PC-3 (cell line): Measurements from ENCODE around the gene SRD5A2.

Experiments used
- EZH2 ChIP-seq: fragments of 300-600 bp; sonication (generic); IDR thresholded peaks from one replicate; pipeline ENCODE4 v1.6.1; 2017; ENCODE audit warnings: antibody characterized with exemption, mild to moderate bottlenecking, low read length; ENCODE audit not compliant: unreplicated experiment
- TF ChIP-seq, protein P1 (sequence below): fragments of 300-600 bp; sonication (generic); conservative IDR thresholded peaks from 2 replicates; pipeline ENCODE4 v1.5.1; 2017; ENCODE audit warnings: antibody characterized with exemption, low read depth, mild to moderate bottlenecking, low read length

DNA sequence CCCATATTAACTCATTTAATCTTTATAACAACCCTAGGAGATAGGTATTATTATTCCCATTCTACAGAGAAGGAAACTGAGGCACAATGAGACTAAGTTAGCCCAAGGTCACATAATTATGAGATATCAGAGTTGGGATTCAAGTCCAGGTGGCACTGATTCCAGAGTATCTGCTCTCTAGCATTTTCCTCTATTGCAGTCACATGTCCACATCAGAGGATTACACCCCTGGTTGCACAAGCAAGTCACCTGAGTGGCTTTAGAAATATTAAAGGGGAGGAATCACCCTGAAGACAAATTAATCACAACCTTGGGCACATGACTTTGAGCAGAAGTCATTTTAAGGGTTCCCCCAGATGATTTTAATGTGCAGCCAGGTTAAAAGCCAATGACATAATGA, 23.8 kb downstream of the SRD5A2 start:
- TF ChIP-seq, protein P1, sequence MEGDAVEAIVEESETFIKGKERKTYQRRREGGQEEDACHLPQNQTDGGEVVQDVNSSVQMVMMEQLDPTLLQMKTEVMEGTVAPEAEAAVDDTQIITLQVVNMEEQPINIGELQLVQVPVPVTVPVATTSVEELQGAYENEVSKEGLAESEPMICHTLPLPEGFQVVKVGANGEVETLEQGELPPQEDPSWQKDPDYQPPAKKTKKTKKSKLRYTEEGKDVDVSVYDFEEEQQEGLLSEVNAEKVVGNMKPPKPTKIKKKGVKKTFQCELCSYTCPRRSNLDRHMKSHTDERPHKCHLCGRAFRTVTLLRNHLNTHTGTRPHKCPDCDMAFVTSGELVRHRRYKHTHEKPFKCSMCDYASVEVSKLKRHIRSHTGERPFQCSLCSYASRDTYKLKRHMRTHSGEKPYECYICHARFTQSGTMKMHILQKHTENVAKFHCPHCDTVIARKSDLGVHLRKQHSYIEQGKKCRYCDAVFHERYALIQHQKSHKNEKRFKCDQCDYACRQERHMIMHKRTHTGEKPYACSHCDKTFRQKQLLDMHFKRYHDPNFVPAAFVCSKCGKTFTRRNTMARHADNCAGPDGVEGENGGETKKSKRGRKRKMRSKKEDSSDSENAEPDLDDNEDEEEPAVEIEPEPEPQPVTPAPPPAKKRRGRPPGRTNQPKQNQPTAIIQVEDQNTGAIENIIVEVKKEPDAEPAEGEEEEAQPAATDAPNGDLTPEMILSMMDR, result no peak
- no peak for TF ChIP-seq EZH2
